HG03045 (cell line): Measurements from ENCODE around the gene ALCAM.
"Not testable (repeated sequence)": the region's sequence is repeated elsewhere in the genome, so short reads cannot be mapped to it uniquely, and the experiment has no call there.

Experiments used
- ATAC-seq: cut with Tn5 transposase; IDR thresholded peaks from one replicate; pipeline ENCODE4 v1.9.1; 2021; ENCODE audit warnings: mild to moderate bottlenecking, moderate library complexity; ENCODE audit not compliant: unreplicated experiment

Gene ALCAM

GRCh38 chr3:105385819-105386508 is 19.3 kb downstream of the ALCAM start:
- no peak for ATAC-seq

DNA sequence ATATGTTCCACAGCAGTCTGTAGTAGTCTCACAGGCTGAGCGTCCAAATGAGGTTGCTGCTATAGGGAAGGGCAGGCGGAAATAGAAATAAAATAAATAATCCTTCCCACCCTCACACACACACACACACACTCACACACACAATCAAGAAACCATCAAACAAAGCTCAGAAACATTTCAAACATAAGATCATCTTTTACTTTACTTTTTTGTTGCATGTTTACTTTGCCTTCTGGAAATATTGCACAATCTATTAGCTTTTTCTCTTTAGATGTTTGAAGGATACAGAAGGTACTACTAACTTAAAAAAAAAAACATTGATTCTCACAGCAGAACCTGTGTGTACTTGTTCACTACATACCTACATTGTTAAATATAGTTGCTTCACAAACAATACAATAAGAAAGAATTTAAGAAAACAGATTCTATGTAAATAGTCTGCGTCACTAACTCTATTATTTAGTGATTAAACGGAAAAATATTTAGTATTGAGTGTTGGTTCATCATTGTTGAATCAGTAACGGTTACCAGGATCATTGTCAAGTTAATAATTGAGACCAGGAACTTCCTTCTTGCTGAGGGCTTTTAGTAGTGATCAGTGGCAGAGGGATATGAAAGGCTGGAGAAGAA is 20.5 kb downstream of the ALCAM start:
- no peak for ATAC-seq

DNA sequence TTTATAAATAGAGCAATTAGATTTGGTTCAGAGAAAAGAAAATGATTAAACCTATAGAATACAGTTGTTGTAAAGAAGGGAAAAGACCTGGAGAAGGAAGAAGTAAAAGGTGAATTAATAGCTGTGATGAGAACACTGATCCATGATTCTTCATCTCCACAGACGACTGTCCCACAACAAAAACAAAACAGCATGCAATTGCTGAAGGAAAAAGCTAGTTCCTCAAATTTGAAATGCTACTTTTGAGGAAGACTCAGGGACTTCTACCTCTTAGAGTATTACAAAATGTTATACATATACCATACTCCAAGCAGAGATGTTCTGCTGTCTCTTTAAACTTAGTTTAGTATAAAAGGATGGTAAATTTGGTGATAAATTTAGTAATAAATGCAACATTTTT is 21.5 kb downstream of the ALCAM start:
- no peak for ATAC-seq

GRCh38 chr3:105389759-105390158 is 23.1 kb downstream of the ALCAM start:
- not testable (repeated sequence) for ATAC-seq

DNA sequence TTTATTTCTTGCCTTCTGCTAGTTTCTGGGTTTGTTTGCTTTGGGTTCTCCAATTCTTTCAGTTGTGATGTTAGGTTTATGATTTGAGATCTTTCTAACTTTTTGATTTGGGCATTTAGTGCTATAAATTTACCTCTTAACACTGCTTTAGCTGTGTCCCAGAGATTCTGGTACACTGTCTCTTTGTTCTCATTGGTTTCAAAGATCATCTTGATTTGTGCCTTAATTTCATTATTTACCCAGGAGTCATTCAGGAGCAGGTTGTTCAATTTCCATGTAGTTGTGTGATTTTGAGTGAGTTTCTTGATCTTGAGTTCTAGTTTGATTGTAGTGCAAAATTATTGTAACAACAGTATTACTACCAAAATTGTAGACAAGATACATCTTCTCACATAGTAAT is 25.9 kb downstream of the ALCAM start:
- not testable (repeated sequence) for ATAC-seq

DNA sequence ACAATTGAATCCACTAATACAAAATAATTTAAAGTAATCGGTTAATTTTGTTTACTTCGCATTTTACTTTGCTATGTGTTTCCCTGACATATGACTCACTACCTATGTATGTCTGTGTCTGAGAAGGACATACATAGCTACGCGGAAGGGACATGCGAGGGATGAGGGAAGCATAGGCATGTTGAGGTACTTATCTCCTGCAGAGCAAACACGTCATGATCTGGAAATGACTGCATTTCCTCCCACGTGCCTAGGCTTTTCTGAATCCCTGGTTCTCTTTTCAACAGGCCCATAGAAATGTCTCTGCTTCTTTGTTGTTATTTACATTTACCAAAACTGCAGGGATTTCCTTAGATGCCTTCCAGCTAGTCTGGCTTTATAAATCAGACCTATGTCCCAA is 27.5 kb downstream of the ALCAM start:
- no peak for ATAC-seq

DNA sequence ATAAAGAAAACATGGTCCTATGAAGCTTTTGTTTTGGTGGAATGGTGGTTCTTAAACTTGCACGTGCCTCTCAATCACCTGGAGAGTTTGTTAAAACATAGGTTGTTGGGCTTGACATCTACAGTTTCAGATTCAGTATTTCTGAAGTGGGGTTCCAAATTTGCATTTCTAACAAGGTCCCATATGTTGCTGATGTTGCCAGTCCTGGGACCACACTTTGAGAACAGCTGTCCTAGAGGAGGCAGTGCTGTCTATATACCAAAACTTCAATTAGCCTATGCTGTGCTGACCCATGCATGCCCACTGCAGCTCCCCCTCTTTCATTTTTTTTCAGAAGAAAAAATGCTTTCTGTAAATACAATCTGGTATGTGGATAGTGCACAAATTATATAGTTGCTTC is 31.3 kb downstream of the ALCAM start:
- ATAC-seq, result peak; percentile 71

DNA sequence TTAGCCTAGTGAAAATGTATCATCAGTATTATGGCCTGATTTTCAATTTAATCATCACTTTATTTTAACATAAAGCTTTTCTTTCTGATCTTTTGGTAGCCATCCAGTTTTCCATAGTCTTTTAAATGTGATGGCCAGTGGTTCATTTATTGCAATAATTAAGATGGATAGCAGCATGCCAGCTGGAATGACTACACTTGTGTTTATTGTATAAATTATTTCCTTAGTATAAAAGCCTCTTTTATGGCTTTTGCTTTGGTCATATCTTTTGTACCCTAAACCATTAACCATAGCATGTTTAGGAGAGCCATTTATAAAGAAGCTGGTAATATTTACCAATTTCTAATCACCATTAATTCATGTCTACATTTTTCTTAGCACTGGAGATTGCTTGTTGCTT is 31.7 kb downstream of the ALCAM start:
- no peak for ATAC-seq

- no peak for ATAC-seq
Measured at GRCh38 chr3:105399062-105399461, 32.4 kb downstream of the ALCAM start.

DNA sequence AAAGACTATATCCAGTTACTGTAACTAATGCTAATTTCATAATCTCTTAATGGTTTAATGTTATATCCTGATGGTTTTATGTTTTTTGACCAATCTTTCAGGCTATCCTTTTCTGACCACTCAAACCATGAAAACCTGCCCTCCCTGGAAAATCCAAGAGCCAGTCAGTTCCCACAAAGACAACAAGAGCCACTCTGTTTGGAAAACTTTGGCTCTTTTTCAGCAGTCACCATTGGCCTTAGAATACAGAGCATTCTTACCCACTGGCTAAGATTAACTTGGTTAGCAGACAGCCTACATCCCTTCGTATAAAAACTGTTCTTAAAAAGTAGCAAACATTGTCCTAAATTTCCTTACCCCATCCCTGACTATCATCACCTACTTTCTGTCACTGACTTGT is 32.9 kb downstream of the ALCAM start:
- no peak for ATAC-seq

- ATAC-seq, result no peak
Measured at GRCh38 chr3:105401254-105401653, 34.5 kb downstream of the ALCAM start.

DNA sequence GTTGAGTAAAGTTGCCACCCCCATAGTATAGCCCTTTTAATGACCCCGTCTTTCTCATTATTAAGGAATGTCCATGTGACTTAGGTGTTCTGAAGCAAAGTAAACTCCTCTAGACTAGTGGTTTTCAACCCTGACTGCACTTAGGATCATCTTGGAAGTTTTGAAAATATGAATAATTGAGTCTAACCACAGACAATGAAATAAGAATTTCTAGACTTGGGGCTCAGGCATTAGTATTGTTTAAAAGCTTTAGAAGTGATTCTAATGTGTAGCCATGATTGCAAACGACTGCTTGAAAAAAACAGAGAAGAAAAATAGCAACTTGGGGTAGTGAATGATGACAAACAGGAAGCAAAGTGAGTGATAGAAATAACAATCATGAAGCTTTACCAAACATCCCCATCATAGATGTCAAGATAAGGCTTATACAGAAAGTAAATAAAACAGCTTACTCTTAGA is 35.0 kb downstream of the ALCAM start:
- ATAC-seq, result no peak

DNA sequence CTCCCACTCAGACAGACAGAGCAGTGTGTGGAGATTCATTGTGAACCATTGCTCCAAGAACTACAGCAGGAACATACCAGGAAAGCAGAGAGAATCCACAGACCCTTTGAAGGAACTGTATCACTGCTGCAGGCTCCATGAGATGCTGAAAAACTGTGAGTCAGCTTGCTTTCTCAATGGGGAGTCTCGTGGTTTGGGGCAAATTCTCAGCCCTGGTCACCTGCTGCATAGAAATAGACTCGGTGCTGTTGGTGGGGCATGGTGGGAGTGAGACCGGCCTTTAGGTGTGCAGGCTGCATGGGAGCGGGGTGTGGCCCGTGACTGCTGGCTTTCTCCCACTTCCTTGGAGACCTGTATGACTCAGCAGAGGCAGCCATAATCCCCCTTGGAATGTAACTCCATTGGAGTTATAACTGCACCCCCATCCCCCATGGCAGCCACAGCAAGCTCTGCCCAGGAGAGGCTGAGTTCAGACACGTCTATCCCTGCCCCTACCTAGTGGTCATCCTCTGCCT is 35.6 kb downstream of the ALCAM start:
- no peak for ATAC-seq

DNA sequence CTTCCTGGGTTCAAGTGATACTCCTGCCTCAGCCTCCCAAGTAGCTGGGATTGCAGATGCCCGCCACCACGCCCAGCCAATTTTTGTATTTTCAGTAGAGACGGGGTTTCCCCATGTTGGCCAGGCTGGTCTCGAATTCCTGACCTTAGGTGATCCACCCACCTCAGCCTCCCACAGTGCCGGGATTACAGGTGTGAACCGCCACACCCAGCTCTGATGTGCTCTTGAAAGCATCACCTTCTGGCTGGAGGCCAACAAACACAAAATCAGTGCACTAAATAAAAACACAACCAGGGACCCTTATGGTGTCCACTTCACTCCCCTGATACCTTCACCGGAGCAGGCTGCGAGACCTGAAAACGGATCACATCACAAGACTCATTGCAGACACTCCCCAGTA is 36.3 kb downstream of the ALCAM start:
- not testable (repeated sequence) for ATAC-seq

DNA sequence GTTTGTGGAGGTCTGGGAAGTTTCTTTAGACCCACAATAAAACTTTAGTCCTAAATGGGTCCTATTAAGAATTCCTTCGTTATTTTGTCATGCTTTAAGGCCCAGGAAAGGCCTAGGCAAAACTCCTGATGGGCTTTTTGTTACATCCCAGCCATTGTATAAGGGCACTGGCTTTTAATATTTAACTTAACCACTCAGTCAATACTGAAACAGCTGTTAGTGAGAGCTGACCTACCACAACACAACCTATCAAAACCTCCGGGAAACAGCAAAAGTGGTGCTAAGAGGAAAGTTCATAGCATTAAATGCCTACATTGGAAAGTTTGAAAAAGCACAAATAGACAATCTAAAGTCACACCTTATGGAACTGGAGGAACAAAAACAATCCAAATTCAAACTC is 39.6 kb downstream of the ALCAM start:
- ATAC-seq, result no peak

DNA sequence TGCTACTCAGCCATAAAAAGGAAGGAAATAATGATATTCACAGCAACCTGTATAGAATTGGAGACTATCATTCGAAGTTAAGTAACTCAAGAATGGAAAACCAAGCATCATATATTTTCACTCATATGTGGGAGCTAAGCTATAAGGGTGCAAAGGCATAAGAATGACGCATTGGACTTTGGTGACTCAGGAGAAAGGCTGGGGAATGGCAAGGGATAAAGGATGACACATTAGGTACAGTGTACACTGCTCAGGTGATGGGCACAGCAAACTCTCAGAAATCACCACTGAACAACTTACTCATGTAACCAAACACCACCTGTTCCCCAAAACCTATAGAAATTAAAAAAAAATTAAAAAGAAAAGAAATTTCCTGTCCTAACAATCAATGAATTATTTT is 42.7 kb downstream of the ALCAM start:
- ATAC-seq, result no peak

GRCh38 chr3:105413343-105413887 is 46.7 kb downstream of the ALCAM start:
- no peak for ATAC-seq

- no peak for ATAC-seq
Measured at GRCh38 chr3:105414841-105415240, 48.1 kb downstream of the ALCAM start.

DNA sequence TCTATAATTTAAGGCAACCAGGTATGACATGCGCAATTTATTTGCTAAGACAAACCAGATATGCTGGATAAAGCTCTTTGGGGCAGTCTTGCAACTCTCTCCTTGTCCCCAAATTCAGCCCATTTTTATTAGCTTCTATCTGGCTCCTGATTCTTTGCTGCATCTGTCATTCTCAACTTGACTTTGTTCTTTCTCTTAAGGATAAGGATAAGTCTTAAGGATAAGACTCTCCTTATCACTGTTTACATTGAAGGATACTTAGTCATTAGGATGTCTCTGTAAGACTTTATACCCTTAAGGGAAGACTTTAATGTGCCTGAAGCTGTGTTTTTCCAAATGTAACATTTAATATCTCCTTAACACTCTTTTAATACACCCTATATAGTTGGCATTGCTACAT is 49.2 kb downstream of the ALCAM start:
- ATAC-seq, result no peak

DNA sequence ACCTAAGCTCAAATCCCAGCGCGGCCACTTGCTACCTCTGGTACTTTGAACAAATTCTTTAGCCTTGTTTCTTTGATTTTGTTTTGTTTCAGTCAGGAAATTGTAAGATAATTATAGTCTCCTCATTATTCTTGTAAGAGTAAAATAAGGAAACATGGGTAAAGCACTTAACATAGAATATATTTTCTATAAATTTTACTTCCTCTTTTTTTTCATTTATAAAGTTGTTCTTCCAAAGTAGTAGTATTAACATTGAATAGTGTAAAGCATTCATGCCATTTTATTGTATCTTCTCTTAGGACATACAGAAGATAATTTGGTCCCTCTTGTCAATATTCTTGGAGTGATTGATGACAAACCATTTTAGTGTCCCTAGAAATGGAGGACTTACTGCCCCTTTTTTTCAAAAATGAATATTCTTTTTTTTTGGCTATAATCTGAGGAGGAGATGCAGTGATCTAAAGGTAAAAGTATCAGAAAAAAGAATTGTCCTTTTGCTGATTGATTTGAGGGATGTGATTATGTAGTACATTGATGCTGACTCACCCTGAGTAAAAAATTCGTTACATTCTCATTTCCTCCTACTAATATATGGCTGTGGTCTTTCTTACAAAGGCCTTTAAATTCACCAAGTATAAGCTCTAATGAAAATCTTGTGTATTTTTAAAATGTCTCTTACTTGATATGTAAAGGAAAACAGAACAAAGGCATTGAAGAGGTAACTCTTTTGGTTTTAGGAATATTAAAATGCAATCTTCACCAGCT is 51.0 kb downstream of the ALCAM start:
- no peak for ATAC-seq

DNA sequence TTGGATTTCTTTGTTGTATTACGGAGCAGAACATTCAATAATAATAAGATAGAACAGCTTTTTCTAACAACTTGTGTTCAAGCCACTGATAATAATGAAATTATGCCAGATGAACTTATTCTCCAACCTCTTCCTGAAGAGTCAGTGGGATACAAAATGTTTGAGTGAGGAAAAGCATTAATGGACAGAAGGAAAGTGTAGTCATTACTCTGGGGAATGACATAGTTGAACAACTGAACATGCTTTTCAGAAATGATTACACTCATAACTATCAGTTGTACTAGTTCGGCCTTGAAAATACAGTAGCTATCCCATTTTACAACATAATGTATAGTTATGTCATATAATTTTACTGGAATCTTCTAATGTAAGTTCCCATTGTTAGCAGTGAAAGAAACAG is 55.9 kb downstream of the ALCAM start:
- ATAC-seq, result no peak

GRCh38 chr3:105423397-105423796 is 56.7 kb downstream of the ALCAM start:
- ATAC-seq, result no peak
